MG63 (cell line): Measurements from ENCODE around the gene BAG5. TPM values are rescaled to one million over a fixed set of nuclear protein-coding genes. Genes with fewer than 3 reads are reported as not detected.

ENCODE experiments used
- DNase-seq: peaks from one replicate; pipeline ENCODE4 v3.0.0-alpha.2; 2020
- H3K27me3 ChIP-seq: fragments of 250-450 bp; sonication (Bioruptor Pico); 2 replicates; pipeline ENCODE4 v1.5.1; 2020; ENCODE audit warnings: mild to moderate bottlenecking, moderate library complexity
- H3K36me3 ChIP-seq: fragments of 250-450 bp; sonication (Bioruptor Pico); 2 replicates; pipeline ENCODE4 v1.5.1; 2020; ENCODE audit warnings: mild to moderate bottlenecking, moderate library complexity
- H3K4me3 ChIP-seq: fragments of 250-450 bp; sonication (Bioruptor Pico); 2 replicates; pipeline ENCODE4 v1.5.1; 2020; ENCODE audit warnings: mild to moderate bottlenecking, moderate library complexity
- H3K9me3 ChIP-seq: fragments of 250-450 bp; sonication (Bioruptor Pico); 2 replicates; pipeline ENCODE4 v1.5.1; 2020; ENCODE audit warnings: mild to moderate bottlenecking, moderate library complexity
- total RNA-seq: library from RNA; depleted of rRNA; stranded (reverse); fragments of >200 nt; shearing (Covaris generic); gene quantifications from 2 replicates; pipeline ENCODE4 v1.2.3, GENCODE V29; 2014; ENCODE audit warnings: low replicate concordance

Gene BAG5
- total RNA-seq, 1 experiment from 2014 or later, result 5.4 TPM

- H3K27me3 ChIP-seq, result no peaks in the 10 kb centered on the region; the same call in 1 of the 2 replicates
- no peak for DNase-seq
Measured at GRCh38 chr14:103522649-103523574, 39.5 kb downstream of the BAG5 start, which contains the start of gene CKB. TSS of gene CKB (minus strand) at chr14:103522830. CDS start at chr14:103522493, 337 bp downstream.

GRCh38 chr14:103521951-103522563 lies 40.4 kb downstream of the BAG5 start:
- H3K36me3 ChIP-seq, result no peaks in the 10 kb centered on the region; the same call in 1 of the 2 replicates
- H3K4me3 ChIP-seq, result peak overlapping the region; percentile 49
- H3K27me3 ChIP-seq, result no peaks in the 10 kb centered on the region; the same call in 1 of the 2 replicates
- no peaks in the 10 kb centered on the region for H3K9me3 ChIP-seq
- no peak for DNase-seq

More at GRCh38 chr14:103522649-103523574, 39.5 kb downstream of the BAG5 start, which contains the start of gene CKB:
- H3K9me3 ChIP-seq, result no peaks in the 10 kb centered on the region
- H3K36me3 ChIP-seq, result no peaks in the 10 kb centered on the region; the same call in 1 of the 2 replicates
- H3K4me3 ChIP-seq, result peak within 1 kb of the TSS; percentile 49

- H3K36me3 ChIP-seq, result no peaks in the 10 kb centered on the region; the same call in 1 of the 2 replicates
- DNase-seq, result no peak
- peak overlapping the region; percentile 49 for H3K4me3 ChIP-seq
- no peaks in the 10 kb centered on the region; the same call in 1 of the 2 replicates for H3K27me3 ChIP-seq
- no peaks in the 10 kb centered on the region for H3K9me3 ChIP-seq
Measured at GRCh38 chr14:103521438-103521950, 41.0 kb downstream of the BAG5 start.

- DNase-seq, result peak; percentile 69
- Histone ChIP-seq H3K27me3 (no peaks in the 10 kb centered on the region; the same call in 1 of the 2 replicates), H3K4me3 (peak overlapping the region; percentile 49), H3K36me3 (no peaks in the 10 kb centered on the region; the same call in 1 of the 2 replicates), H3K9me3 (no peaks in the 10 kb centered on the region)
Measured at GRCh38 chr14:103520657-103521437, 41.6 kb downstream of the BAG5 start.

GRCh38 chr14:103520269-103520656 lies 42.2 kb downstream of the BAG5 start:
- H3K9me3 ChIP-seq, result no peaks in the 10 kb centered on the region
- H3K27me3 ChIP-seq, result no peaks in the 10 kb centered on the region; the same call in 1 of the 2 replicates
- H3K36me3 ChIP-seq, result no peaks in the 10 kb centered on the region; the same call in 1 of the 2 replicates
- no peak overlapping the region for H3K4me3 ChIP-seq
- DNase-seq, result no peak

- DNase-seq, result no peak
- Histone ChIP-seq H3K4me3 (no peak overlapping the region), H3K9me3 (no peaks in the 10 kb centered on the region), H3K36me3 (no peaks in the 10 kb centered on the region; the same call in 1 of the 2 replicates), H3K27me3 (no peaks in the 10 kb centered on the region; the same call in 1 of the 2 replicates)
Measured at GRCh38 chr14:103519837-103520212, 42.6 kb downstream of the BAG5 start.

- Histone ChIP-seq H3K36me3 (no peaks in the 10 kb centered on the region; the same call in 1 of the 2 replicates), H3K27me3 (no peaks in the 10 kb centered on the region; the same call in 1 of the 2 replicates), H3K4me3 (no peak overlapping the region), H3K9me3 (no peaks in the 10 kb centered on the region)
- DNase-seq, result no peak
Measured at GRCh38 chr14:103519043-103519836, 43.2 kb downstream of the BAG5 start.

- Histone ChIP-seq H3K9me3 (no peaks in the 10 kb centered on the region), H3K36me3 (no peaks in the 10 kb centered on the region; the same call in 1 of the 2 replicates), H3K27me3 (no peaks in the 10 kb centered on the region; the same call in 1 of the 2 replicates), H3K4me3 (no peak overlapping the region)
- no peak for DNase-seq
Measured at GRCh38 chr14:103518422-103519042, 43.9 kb downstream of the BAG5 start.

GRCh38 chr14:103517721-103518421 lies 44.6 kb downstream of the BAG5 start:
- no peak for DNase-seq
- H3K9me3 ChIP-seq, result no peaks in the 10 kb centered on the region
- no peaks in the 10 kb centered on the region; the same call in 1 of the 2 replicates for H3K36me3 ChIP-seq
- no peaks in the 10 kb centered on the region; the same call in 1 of the 2 replicates for H3K27me3 ChIP-seq
- no peak overlapping the region for H3K4me3 ChIP-seq

- no peaks in the 10 kb centered on the region for H3K27me3 ChIP-seq
- DNase-seq, result no peak
- no peaks in the 10 kb centered on the region for H3K9me3 ChIP-seq
- no peak overlapping the region for H3K4me3 ChIP-seq
- no peaks in the 10 kb centered on the region; the same call in 1 of the 2 replicates for H3K36me3 ChIP-seq
Measured at GRCh38 chr14:103517174-103517566, 45.3 kb downstream of the BAG5 start.

GRCh38 chr14:103516426-103517173 lies 45.9 kb downstream of the BAG5 start:
- DNase-seq, result no peak
- Histone ChIP-seq H3K9me3 (no peaks in the 10 kb centered on the region), H3K4me3 (no peak overlapping the region), H3K27me3 (no peaks in the 10 kb centered on the region), H3K36me3 (no peaks in the 10 kb centered on the region; the same call in 1 of the 2 replicates)

GRCh38 chr14:103514596-103515421 lies 47.6 kb downstream of the BAG5 start:
- DNase-seq, result no peak
- Histone ChIP-seq H3K9me3 (no peaks in the 10 kb centered on the region), H3K27me3 (no peaks in the 10 kb centered on the region), H3K4me3 (no peak overlapping the region), H3K36me3 (no peaks in the 10 kb centered on the region; the same call in 1 of the 2 replicates)
